ENCODE results near the gene SLC6A18. TPM values are rescaled to one million over a fixed set of nuclear protein-coding genes. Genes with fewer than 3 reads are reported as not detected.
"Not testable (repeated sequence)": the region's sequence is repeated elsewhere in the genome, so short reads cannot be mapped to it uniquely, and the experiment has no call there.

The SLC6A18 gene
- total RNA-seq, 1 experiment from 2014 or later: not detected

- BruUV-seq (replicated peaks); CTCF ChIA-PET; intact Hi-C loops (cut with micrococcal nuclease; ENCODE audit: unreplicated experiment): not testable (repeated sequence)
Observed at GRCh38 chr5:1290956-1291355, 65.8 kb downstream of the SLC6A18 start.

GRCh38 chr5:1291611-1292080 lies 66.5 kb downstream of the SLC6A18 start:
- TF ChIP-seq POLR2AphosphoS5 (IDR thresholded peaks at IDR 0.05; ENCODE audit: low read depth, low read length) (no peak), TCF7L2 (IDR thresholded peaks at IDR 0.05; ENCODE audit: low read depth, low read length) (no peak), CTCF (IDR thresholded peaks at IDR 0.05) (no peak), REST (IDR thresholded peaks at IDR 0.05; ENCODE audit: insufficient read depth in 1 of 2, low read depth in 2 of 2, low read length in 1 of 2) (no peak), SIN3A (IDR thresholded peaks at IDR 0.05; ENCODE audit: borderline replicate concordance, insufficient read depth, low read depth, low read length) (no peak)
- Histone ChIP-seq H3K27me3 (ENCODE audit: control insufficient read depth, insufficient read depth, low read length) (no peaks in the 10 kb centered on the region), H3K27ac (ENCODE audit: low read length) (no peak overlapping the region), H3K9me3 (ENCODE audit: control insufficient read depth, insufficient read depth, low read depth, low read length) (no peaks in the 10 kb centered on the region), H3K4me1 (ENCODE audit: control insufficient read depth, insufficient read depth, low read length) (no peaks in the 10 kb centered on the region), H3K36me3 (ENCODE audit: control insufficient read depth, insufficient read depth, low read length) (no peaks in the 10 kb centered on the region), H3K4me3 (ENCODE audit: low read depth in 2 of 2, low read length in 2 of 2) (no peak overlapping the region)
- BruUV-seq (replicated peaks): no TSS peak
- ATAC-seq (no peak), DNase-seq (ENCODE audit: low read depth, low spot score) (no peak)
- in situ Hi-C loops (cut with HindIII; ENCODE audit: low pct_unique_long_range_greater_than_20kb, low sequenced_read_pairs): no loop called here
- ChIA-PET CTCF (no interaction called here), POLR2A (no interaction called here)
- intact Hi-C loops (cut with micrococcal nuclease; ENCODE audit: unreplicated experiment): no loop called here

More at GRCh38 chr5:1290956-1291355, 65.8 kb downstream of the SLC6A18 start:
- H3K9me3 ChIP-seq (ENCODE audit: control insufficient read depth, insufficient read depth, low read depth, low read length); H3K4me3 ChIP-seq (ENCODE audit: low read depth in 2 of 2, low read length in 2 of 2); H3K27me3 ChIP-seq (ENCODE audit: control insufficient read depth, insufficient read depth, low read length); H3K36me3 ChIP-seq (ENCODE audit: control insufficient read depth, insufficient read depth, low read length); DNase-seq (ENCODE audit: low read depth, low spot score); ATAC-seq; in situ Hi-C loops (cut with HindIII; ENCODE audit: low pct_unique_long_range_greater_than_20kb, low sequenced_read_pairs); H3K4me1 ChIP-seq (ENCODE audit: control insufficient read depth, insufficient read depth, low read length); POLR2A ChIA-PET; H3K27ac ChIP-seq (ENCODE audit: low read length): not testable (repeated sequence)

- ATAC-seq (no peak), DNase-seq (ENCODE audit: low read depth, low spot score) (no peak)
- Histone ChIP-seq H3K36me3 (ENCODE audit: control insufficient read depth, insufficient read depth, low read length) (no peaks in the 10 kb centered on the region), H3K4me1 (ENCODE audit: control insufficient read depth, insufficient read depth, low read length) (no peaks in the 10 kb centered on the region), H3K9me3 (ENCODE audit: control insufficient read depth, insufficient read depth, low read depth, low read length) (no peaks in the 10 kb centered on the region), H3K27me3 (ENCODE audit: control insufficient read depth, insufficient read depth, low read length) (no peaks in the 10 kb centered on the region), H3K4me3 (ENCODE audit: low read depth in 2 of 2, low read length in 2 of 2) (no peak overlapping the region), H3K27ac (ENCODE audit: low read length) (no peak overlapping the region)
- no TSS peak for BruUV-seq (replicated peaks)
- intact Hi-C loops (cut with micrococcal nuclease; ENCODE audit: unreplicated experiment) (no loop called here), in situ Hi-C loops (cut with HindIII; ENCODE audit: low pct_unique_long_range_greater_than_20kb, low sequenced_read_pairs) (no loop called here)
- ChIA-PET CTCF (interaction anchor here (0.6 kb wide), 1 partner anchor 84 kb away, joined by 3 read pairs; no protein-coding TSS in a partner anchor), POLR2A (no interaction called here)
- no peak for TF ChIP-seq CTCF (IDR thresholded peaks at IDR 0.05)
- no peak for TF ChIP-seq POLR2AphosphoS5 (IDR thresholded peaks at IDR 0.05; ENCODE audit: low read depth, low read length)
- no peak for TF ChIP-seq TCF7L2 (IDR thresholded peaks at IDR 0.05; ENCODE audit: low read depth, low read length)
- no peak for TF ChIP-seq SIN3A (IDR thresholded peaks at IDR 0.05; ENCODE audit: borderline replicate concordance, insufficient read depth, low read depth, low read length)
- TF ChIP-seq REST (IDR thresholded peaks at IDR 0.05; ENCODE audit: insufficient read depth in 1 of 2, low read depth in 2 of 2, low read length in 1 of 2): no peak
Observed at GRCh38 chr5:1292139-1292538, 67.0 kb downstream of the SLC6A18 start.

Measured in Panc1 (cell line).